NAMALWA (cell line): ENCODE data around the gene CDK17.
"Not testable (repeated sequence)": the region's sequence is repeated elsewhere in the genome, so short reads cannot be mapped to it uniquely, and the experiment has no call there.

Experiments
- DNase-seq: peaks from one replicate; pipeline ENCODE4 v3.0.0-alpha.2; 2015; ENCODE audit warnings: low spot score

Gene CDK17

DNA sequence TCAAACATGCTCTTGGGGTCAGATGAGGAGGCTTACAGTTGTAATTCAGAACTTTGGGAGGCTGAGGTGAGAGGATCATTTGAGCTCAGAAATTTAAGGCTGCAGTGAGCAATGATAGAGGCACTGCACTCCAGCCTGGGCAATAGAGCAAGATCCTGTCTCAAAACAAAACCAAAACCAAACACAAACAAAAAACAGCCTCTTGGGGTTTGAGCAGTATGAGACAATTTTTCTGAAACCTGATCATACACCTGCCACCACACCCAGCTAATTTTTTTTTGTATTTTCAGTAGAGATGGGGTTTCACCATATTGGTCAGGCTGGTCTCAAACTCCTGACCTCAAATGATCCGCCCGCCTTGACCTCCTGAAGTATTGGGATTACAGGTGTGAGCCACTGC is 17.4 kb upstream of the CDK17 start:
- DNase-seq: not testable (repeated sequence)

DNA sequence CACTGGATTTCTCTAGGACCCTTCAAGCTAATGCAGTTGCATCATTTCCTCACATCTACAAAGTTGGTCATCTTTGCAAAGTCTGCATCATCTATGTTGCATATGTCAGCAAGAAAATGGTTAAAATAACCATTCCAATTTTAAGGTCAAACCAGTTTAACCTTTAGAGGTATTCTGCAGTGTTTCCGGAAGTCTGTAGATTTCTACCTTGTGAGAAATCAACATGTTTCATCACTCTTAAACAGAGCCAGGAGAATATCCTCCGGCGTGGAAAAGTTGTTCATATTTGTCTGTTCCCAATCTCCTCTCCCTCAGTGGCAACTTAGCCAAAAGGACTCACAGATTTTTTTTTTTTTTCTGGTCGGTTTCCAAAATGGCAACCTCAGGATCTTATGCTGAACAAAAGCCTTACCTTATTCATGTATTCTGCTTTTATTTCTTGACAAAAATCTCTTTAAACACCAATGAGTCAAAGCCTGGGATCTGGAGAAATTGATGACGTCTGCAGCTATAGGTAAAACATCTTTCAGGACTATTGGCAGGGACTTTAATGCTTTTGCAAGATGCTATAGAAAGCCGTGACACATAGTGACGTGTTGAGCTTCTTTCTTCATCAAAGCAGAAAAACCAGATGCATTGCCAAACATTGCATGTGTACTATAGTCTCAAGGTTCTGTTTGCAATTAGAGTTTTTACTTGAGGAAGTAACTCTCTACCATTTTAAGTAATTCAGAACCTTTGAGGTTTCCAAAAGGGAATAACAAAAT is 16.0 kb upstream of the CDK17 start:
- DNase-seq: no peak

DNA sequence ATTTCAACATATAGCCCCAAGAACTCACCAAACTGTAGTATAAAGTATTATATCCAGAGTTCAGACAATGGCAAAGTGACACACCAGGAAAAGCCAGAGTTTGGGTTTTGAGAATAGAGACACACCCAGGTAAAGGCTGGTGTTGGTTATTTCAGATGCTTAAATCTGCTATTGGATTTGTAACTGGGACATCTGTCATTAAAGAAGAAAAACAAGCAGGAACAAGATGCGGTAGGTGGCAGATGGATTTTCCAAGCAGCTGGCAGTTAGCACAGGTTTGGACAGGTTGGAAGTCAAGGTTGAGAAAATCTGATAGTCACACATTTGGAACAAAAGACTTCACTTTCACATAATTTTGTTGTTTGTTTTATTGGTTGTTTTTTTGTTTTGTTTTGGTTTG is 14.4 kb upstream of the CDK17 start:
- DNase-seq: no peak

DNA sequence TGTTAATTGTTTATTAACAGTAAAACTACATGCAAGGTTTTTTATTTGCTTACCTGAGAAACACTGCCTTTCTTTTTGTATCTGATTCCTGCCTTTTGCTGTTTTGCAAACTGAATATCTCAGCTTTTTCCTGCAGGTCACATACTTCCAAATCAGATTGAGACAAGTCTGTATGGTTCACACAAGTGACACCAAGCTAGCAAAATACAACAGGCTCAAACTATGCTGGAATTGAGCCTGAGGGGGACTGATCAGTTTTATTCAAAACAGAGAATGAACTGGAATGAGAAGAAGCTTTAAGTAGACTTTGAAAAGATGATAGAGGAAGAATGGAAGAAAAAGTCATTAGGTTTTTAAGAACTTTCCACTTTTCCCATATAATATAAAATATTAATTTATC is 12.2 kb upstream of the CDK17 start:
- no peak for DNase-seq

DNA sequence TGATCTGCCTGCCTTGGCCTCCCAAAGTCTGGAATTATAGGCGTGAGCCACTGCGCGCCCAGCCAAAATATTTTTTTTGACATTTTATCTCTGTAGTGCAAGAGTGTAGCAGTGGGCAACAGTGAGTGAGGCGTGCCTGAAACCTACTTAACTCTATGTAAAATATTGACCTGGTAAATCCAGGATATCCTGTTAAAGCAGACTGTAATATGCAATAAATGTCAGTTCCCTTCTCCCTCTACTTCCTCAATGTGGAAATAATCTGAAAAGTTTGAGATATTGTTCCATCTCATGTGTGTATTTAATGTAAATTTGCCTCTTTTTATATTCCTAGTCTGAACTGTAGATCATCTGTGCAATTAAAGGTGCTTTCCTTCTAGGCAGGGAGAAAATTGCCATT is 9.5 kb upstream of the CDK17 start:
- no peak for DNase-seq

DNA sequence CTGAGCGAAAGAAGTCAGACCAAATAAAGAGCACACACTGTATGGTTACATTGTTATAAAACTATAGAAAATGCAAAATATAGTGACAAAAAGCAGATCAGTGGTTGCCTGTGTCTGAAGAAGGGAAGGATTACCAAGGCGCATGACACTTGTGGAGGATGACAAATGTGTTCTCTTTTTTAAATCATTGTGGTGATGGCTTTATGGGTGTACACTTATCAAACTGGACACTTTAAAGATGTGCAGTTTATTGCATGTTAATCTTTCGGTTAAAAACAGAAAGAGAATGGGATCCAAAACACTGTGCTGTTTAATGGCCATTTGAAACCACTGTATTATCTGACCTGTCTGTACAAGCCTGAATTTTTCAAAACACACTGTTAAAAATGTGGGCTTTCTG is 8.8 kb upstream of the CDK17 start:
- DNase-seq: no peak

DNA sequence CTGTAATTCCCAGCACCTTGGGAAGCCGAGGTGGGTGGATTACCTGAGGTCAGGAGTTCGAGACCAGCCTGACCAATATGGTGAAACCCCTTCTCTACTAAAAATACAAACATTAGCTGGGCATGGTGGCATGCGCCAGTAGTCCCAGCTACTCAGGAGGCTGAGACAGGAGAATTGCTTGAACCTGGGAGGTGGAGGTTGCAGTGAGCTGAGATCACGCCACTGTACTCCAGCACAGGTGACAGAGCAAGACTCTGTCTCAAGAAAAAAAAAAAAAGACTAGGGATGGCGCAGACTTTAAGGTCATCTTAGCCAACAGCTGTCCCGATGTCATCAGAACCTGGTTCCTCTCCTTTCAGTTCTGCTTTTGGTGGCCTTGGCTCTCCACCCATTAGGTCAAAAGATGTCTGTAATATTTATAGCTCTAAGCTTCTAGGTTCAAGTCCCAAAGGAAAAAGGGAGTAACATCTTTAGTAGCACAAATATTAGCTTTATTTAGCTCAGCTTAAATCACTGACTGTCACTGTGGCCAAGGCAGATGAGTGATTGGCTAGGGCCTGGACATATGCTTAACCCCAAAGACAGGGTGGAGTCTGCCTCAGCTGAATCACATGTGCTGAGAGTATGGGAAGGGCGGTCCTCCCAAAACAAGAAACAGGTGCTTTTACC is 7.3 kb upstream of the CDK17 start:
- DNase-seq: peak; percentile 89

DNA sequence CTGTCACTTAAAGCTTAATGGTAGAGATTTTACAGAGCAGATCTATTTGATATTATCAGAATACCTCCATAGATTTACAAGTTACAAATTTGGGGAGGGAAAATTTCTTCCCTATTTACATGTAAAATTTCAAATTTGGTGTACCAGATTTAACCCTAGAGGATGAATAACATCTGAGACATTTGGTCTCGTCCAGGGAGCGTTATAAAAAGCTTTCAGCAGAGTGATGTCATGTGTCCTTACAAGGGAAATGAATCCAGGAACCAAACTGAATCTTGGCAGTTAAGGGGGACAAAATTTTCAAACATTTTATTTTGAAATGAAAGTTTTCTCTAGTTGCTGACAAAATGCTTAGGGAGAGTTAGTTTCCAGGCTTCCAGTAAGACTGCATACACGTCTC is 4.5 kb upstream of the CDK17 start:
- DNase-seq: peak; percentile 45

DNA sequence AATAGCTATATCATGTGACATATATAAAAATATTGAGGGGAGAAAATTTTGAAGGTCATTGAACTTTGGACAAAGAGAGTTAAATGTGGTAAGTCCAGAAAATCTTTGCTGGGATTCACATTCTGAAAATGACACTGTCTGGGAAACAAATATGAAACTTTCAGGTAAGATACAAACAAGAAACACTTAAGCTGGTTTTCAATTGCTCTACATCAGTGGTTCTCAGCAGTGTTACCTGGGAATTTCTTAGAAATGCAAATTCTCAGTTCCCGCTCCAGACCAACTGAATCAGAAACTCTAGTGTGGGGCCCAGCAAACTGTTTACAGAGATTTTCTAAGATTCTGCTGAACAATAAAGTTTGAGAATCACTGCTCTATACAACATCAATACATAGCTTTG is 3.6 kb upstream of the CDK17 start:
- peak; percentile 23 for DNase-seq

DNA sequence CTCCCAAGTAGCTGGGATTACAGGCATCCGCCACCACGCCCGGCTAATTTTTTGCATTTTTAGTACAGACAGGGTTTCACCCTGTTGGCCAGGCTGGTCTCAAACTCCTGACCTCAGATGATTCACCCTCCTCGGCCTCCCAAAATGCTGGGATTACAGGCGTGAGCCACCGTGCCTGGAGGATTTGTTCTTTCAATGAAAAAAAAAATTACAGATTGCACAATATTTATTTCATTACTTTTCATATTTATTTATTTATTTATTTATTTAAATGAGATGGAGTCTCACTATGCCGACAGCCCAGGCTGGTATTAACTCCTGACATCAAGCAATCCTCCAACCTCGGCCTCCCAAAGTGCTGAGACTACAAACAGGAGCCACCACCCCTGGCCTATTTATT is 2.3 kb upstream of the CDK17 start:
- DNase-seq: not testable (repeated sequence)

DNA sequence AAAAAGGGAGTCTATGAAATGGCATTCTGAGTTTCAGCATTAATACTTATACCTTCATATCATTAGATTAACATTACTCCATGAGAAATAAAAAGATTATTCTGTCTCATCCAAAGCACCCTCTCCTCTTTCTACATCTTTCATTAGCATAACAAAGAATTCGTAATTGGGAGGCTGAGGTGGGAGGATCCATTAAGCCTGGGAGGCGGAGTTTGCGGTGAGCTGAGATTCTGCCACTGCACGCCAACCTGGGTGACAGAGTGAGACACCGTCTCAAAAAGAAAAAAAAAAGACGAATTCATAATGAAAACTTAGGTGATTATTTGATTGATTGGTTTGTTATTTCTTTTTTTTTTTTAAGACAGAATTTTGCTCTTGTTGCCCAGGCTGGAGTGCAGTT is 1.8 kb upstream of the CDK17 start:
- DNase-seq: peak; percentile 30

DNA sequence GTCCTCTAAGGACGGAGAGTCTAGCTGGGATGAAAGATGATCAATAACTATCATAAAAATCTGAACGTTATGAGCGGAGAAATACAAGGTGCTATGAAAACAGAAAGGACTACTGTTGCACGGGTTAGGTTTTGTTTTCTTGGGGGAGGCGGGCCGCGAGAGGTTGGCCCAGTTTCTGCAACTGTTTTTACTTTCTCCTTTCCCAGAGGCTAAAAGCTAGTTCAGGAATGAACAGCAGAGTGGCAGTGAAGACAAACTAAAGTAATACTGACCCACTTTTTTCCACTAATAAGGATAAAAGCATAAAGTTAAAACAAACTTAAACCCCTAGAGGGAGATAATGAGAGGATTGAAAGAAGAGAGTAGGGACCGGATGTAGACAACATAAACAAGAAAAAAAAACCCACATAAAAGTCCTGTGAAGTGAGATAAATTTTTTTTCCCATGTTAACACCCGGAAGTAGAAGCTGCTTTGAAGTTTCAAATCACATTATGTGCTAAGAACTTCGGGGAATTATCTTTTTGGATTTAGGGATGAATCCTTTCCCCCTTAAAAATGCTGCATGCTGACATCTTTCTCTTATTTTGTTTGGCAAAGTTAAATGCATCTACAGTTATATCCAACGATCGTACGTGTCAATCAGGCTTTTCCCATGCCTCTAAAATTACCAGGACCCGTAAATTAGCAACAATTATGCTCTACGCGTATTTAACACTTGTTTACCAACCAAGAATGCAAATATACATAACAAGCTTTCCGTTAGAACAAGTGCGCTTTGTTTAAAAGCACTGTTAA is 1.0 kb upstream of the CDK17 start:
- DNase-seq: peak; percentile 93

DNA sequence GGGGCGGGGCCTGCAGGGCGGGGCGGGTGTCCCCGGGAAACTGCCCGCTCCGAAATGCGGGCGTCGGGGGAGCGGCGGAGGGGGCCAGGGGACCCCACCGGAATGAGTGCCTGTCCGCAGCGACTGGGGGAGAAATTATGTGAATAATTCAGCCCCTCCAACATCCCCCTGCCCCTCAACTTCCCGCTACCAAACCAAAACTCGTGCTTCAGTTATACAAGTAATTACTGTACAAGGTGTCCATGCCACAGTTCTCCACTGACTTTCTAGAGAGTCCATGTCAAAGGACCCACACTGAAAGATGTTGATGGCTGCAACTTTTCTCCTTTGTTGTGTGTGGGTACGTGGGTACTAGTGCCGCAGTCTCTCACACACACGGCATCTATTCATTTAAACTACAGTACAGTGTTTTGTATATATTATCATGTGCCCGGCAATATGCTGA is 414 bp upstream of the CDK17 start:
- peak; percentile 66 for DNase-seq

DNA sequence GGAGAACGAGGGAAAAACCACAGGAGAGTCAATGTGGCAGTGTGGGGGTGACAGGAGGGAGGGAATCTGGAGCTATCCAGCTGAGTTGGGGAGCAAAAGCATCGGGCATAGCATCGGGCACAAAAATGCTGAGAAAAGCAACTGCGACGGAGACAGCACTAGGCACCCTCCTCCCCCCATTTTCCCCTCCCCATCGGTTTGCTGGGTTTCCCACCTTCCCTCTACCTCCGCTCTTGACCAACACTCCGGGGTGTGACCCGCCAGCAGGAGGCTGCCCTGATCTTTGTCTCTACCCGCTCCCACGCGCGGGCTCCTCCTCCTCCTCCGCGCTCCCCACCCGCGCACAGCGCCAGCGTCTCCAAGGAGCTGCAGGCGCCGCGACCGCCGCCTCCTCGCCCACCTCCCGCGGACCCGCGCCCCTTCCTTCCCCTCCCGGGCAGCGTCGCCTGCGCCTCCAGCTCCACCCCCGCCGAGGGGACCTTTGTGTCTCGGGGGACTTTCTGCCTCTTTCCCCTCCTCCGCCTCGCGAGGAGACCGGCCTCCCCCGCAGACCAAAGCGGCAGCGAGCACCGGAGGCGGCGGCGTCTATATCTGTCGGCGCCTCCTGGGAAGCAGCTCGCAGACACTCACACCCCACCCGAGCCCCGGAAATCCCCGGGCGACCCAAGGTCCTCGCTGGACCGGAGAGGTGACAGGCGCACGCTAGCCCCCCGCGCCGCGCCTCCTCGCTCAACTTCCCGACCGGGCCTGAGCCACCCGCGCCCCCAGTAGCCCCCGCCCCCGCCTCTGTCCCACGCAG is 920 bp downstream of the CDK17 start:
- peak; percentile 78 for DNase-seq

DNA sequence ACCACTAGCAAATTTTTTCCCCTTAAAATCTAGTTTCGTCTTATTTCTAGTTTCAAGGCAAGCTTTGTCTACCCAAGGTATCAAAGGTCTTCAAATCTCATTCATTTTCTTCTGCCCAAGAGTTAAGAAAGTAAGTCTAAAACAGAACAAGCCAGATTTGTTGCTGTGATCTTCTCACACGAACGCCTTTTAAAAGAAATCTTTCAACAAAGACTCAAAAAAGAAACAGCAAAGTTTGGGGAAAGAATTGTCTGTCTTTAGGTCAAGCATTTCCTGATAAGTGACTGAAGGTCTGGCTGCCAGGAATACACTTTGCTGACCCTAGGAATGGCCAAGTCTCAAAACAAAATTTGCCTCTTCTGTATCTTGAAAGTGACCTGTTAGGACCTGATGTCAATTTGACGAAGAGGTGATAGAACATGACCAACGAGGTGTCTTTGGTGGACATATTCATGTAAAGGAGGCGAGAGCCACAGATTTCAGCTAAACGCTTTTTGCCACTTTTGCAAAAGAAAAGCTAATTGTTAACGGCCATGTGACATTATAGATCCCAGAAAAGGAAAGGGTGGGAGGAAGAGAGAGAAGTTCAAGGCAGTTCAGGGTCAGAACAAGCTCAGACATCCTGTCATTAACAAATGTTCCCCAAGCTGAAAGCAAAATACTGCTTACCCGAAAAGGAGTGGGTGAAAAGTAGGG is 1.7 kb downstream of the CDK17 start:
- DNase-seq: peak; percentile 58

DNA sequence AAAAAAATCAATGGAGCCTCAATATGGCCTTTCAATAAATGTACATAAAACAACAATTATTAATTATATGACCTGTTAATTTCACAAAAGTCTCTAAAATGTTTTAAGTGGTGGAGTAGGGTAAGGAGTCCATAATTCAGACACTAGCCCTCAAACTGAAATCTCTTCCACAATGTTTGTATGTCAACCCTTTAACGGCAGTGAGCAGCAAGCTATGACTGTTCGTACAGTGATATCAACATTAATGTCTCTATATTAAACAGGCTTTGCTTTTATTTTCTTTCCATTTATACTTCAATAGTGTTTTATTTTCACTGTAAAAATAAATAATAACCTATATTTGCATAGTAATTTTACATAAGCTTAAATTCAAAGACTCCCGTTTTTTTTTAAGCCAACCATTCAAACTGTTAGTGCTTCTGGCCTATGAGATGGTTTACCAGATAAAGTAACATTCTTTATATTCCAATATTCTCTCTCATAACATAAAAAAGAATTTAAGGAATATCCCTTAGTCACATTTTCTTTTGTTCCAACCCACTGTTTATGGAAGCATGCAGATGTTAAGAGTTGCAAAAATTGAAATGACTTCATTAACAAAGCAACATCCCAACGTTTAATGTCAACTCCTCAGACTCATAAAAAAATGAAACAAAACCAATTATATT is 2.3 kb downstream of the CDK17 start:
- no peak for DNase-seq

DNA sequence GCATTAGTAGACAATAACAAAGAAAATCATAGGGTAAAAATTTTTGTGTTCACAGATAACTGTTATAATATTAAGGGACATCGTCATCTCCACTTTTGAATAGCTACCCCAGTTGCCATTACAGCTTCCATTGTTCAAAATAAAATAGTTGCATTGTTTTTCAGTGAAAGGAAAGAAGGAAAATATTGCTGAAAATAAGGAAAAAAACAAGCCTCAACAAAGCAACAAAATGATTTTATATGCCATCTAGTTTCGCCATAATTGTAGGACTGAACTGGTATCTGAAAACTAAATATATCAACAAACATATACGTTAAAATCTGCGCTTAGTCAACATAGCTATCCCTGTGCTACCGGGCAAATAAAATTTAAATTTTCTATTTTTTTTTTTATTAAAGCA is 3.3 kb downstream of the CDK17 start:
- DNase-seq: no peak

DNA sequence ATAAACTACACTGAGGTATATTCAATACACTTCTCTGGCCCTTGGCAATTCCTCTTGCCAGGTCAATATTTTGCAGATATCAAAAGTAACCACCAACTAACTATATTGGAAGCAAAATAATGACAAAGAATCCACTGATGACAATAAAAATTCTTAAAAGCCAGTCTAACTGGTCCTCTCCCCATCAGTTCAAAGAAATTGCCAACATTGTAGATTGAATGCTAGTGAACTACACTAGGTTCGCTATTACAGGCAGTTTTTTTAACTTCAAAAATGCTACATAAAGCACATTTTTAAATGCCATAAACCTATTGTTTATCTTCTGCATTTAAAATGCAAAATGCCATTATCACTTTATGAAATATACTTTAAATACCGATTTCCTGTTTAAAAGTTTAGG is 4.0 kb downstream of the CDK17 start:
- no peak for DNase-seq

DNA sequence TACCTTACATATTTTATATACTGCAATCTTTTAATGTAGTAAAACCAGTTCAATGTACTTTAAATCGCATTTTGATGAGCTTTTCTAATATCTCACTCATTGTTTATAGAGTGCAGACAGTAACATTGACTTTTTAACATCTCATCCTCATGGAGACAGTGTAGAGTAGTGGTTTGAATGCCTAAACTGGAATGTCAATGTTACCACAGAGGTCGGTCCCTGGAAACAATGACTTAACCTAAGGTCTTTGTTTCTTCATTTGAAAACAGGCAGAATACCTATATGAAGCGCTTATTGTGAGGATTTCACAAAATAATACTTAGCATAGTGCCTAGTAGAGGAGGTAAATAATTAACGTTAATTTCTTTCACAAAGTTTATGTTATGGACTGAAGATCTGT is 5.0 kb downstream of the CDK17 start:
- DNase-seq: no peak

DNA sequence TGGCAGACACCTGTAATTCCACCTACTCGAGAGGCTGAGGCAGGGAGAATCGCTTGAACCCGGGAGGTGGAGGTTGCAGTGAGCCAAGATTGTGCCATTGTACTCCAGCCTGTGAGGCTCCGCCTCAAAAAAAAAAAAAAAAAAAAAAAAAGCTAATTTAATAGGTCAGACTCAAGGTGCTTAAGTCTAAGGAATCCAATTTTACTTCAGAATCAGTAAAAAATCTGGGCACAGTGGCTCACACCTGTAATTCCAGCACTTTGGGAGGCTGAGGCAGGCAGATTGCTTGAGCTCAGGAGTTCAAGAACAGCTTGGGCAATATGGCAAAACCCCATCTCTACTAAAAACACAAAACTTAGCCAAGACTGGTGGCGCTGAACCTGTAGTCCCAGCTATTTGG is 7.0 kb downstream of the CDK17 start:
- not testable (repeated sequence) for DNase-seq

DNA sequence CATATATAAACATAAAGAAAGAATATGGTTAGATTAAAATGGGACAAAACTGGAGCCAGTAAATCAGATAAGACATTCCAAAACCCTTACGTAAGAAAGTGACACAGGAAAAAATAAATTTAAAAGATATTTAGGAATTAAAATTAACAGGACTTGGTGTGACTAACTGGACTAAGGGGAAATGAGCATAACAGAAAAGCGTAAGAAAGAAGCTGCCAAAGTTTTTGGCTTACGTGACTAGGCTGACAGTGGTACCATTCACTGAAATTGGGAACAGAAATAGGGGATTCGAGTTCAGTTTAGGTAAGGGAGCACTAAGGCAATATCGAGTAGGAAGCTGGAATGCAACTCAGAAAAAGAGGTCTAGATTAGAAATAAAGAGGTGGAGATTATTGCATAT is 7.8 kb downstream of the CDK17 start:
- no peak for DNase-seq
